Effector CD4-positive, alpha-beta T cell (primary cell): Measurements from ENCODE around the gene TMEM131.
"Not testable (repeated sequence)": the region's sequence is repeated elsewhere in the genome, so short reads cannot be mapped to it uniquely, and the experiment has no call there.

Source experiments
- DNase-seq: peaks from one replicate; pipeline ENCODE4 v3.0.0-alpha.2; 2020

TMEM131 gene

DNA sequence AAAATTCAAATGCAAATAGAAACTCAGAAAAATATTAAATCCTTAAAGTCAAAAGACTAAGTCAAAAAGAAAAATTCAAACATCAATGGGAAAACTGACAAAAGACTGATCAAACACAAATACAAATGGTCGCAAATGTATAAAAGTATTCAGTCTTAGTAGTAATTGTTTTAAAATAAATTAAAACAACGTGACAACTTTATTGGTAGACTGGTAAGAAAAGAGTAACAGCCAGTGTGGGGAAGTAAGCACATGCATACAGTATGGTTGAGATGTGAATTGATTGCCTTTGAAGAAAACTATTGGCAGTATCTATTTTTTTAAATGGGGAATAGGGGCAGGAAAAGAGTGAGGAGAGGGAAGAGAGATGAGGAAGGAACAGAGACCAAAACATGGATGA lies 9.8 kb downstream of the TMEM131 start:
- DNase-seq: no peak

GRCh38 chr2:97983698-97984097 lies 12.1 kb downstream of the TMEM131 start:
- DNase-seq: no peak

DNA sequence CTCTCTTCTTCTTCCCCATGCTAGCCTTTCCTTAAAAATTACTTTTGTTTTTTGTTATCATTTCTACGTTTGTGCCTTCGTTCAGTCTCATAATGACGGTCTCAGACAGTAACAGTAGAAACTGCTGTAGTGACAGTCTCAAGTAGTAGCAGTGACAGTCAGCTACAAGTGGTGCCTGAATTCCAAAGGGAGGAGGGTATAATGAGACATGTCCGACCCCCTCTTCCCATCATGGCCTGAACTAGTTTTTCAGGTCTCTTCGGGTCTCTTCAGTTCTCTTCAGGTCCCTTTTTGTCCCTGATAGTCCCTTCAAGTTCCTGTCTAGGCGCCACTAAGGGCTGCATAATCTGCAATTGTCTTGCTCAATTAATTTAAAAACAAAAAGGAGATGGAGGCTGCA lies 12.6 kb downstream of the TMEM131 start:
- DNase-seq: no peak

- no peak for DNase-seq
Observed at GRCh38 chr2:97982621-97983020, 13.1 kb downstream of the TMEM131 start.

GRCh38 chr2:97981961-97982360 lies 13.8 kb downstream of the TMEM131 start:
- DNase-seq: no peak

GRCh38 chr2:97979904-97980303 lies 15.8 kb downstream of the TMEM131 start:
- DNase-seq: no peak

DNA sequence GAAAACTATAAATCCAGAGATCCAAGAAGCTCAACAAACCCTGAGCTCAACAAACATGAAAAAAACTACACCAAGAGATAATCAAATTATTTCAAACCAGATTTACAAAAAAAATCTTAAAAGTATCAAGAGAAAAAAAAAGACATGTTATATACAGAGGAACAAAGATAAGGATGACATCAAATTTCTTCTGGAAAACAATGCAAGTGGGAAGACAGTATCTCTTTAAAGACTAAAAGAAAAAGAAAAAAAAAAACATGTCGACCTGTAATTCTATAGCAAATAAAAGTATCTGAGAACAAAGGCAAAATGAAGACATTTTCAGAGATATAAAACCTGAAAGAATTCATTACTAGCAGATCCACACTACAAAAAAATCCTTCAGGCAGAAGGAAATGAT lies 21.3 kb downstream of the TMEM131 start:
- DNase-seq: no peak

DNA sequence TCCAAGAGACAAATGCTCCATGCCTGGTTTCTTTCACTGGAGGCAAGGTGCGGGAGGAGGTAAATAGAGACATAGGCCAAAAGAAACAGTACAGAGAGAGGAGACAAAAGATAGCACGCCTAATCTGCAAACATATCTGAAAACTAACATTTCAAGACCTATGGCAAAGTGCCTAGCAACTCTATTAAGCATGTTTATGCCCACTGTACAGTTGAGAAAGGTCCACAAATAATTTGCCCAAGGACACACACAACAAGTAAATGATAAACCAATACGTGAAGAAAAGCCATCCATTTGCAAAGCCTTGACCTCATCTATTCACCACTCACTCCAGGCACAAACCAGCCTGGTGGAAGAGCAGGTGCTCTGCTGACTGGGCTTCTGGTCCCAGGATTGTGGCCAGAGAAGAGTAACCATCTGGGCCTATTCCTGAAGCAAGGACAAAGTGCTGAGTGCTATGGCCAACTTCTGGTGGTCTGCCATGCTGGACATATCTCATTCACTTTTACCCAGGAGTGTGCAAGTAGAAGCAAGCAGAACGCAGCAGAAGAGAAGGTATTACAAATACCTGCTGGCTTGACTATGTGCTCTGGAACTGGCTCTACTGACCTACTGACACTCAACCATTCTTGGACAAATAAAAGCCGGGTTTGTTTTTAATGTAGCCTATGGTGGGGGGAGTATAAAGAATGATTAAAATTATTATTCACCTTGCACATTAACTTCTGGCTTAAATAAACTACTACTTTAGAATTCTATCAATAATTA lies 25.3 kb downstream of the TMEM131 start:
- no peak for DNase-seq

DNA sequence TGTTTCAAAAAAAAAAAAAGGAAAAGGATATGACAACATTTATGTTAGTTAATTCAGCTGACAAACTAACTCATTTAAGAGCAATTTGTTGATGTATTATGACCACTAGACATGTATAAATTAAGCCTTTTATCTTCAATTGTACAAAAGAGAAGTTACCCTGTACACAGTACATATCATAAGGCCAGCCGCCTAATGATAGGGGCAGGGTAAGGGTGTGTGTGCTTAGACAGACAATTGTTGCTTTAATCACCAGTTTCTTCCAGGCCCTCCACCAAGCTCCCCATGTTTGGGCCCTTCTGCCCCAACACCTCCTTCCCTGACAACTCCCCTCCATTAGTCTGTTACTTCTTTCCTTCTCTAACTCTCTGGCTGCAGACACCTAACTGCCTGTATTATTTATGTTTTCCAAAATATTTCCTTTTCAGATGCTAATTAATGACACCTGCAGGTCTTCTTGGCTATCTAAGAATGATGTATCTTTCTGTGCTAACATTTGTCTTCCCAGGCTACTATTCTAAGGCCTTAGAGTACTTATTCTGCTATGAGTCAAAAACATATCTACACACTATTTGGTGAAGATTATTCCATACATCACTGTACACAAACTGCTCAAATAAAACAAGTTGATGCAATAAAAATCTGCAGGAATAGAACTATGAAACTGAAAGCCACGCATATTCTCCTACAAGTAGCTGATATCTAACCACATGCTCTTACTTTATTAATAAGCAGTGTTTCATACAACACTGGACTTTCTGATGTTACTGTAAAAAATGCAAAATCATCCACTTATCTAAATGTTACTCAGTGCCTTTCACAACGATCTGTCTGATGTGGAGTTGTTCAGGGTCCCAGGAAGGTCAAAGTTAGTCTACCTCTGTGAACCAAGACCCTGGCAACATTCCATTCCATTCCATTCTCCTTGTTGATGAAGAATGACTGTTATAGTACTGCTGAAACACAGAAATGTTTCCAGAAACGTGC lies 26.4 kb downstream of the TMEM131 start:
- DNase-seq: no peak

DNA sequence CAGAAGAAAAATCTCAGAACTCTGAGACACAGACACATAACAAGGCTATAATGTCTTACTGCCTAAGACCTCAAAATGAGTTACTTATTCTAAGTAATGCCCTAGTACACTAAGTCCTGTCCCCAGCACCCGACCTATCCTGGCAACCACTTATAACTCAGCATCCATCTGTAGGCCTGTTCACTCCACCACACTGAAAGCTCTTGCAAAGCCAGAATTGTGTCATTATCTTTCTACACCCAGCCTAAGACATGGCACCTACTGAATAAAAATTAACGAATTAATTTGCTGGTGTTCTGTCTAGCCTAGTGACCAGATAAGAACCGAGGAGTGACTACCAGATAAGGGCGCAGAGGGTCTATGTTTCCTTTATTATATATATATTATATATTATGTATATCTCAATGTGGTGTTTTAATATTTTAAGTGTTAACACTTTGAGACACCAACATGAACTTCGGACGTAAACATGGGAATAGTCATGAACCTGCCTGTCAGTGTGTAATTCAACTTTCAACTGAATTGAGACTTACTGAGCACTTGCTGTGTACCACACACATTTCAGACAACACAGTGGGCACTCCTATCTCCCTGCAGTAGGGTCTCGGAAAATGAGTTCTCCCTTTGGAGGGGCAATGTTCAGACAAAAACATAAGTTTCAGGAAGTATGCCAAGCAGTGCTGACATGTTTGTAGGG lies 27.7 kb downstream of the TMEM131 start:
- no peak for DNase-seq

GRCh38 chr2:97967216-97967592 lies 28.5 kb downstream of the TMEM131 start:
- no peak for DNase-seq

DNA sequence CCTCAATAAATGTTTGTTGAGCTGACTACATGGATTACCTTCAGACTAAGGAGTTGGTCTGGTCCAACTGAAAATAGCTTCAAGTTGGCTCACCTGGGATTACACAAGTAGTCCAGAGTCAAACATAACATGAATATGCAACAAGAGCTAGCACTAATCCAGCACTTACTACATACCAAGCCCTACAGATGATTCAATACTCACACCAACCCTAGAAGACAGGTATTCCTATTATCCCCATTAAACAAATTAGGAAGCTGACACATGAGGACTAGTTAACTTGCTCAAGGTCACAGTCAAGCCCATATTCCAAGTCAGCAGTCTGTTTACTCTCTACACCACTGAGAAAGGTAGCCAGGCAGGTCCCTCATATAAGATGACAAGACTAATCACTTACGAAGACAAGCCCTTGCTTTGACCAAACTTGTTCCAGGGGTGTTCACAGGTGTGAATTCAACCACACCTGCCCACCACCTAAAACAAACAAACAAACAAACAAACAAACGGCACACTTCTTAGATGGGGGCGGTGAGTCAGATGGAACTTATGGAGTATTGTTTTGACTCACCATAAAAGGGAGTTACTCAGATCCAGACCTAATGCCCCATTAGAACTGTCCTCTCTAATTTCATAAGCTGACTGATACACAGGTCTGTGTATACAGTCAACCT lies 29.1 kb downstream of the TMEM131 start:
- no peak for DNase-seq

DNA sequence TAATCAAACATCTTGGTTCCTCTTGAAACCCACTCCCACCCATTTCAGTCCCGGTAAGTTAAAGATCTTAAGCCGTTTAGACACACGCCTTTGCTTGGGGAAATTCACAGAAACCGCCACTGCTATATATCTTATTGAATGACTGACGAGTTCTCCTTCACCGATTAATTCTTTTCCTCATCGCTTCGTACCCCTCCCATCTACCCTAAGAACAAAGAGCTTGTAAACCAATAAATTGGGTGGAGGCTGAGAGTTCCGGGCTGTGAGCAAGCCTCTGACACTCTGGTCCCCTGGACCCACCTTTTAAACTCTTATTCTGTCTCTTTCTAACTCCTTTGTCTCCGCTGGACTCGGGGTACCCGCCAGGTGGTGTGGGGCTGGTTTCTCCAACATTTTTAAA lies 30.6 kb downstream of the TMEM131 start:
- no peak for DNase-seq

DNA sequence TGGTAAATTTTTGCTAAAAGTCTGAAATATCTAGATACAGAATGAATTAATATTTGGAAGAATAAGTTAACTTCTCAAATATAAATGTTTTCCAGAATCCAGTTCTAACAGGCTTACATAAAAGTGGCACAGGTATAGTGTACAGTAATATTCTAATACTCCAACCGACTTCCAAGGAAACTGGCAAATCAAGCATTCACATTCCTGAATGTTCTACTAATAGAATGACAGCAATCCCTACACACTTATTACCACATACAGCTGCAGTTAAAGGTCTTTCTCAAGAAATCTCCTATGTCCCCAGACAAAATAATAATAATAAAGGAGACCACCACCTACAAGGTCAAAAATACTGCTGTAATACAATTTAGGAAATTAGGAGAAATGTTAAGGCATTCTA lies 31.9 kb downstream of the TMEM131 start:
- no peak for DNase-seq

DNA sequence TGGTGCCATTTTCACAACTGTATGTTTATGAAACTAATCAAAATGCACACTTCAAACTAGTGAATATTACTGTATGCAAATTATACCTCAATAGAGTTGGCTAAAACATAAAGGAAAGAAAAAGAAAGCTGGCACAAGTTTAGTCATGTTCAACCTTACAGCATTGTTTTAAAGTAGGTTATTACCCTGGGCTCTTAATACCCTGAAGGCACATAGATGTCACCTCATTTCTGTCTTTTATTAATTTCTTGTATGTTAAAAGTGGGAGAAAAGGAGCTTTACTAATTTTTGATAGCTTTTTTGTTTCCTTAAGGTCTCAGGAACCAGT lies 32.7 kb downstream of the TMEM131 start:
- no peak for DNase-seq

- no peak for DNase-seq
Observed at GRCh38 chr2:97961534-97961933, 34.2 kb downstream of the TMEM131 start.

GRCh38 chr2:97958184-97958583 lies 37.6 kb downstream of the TMEM131 start:
- DNase-seq: no peak

DNA sequence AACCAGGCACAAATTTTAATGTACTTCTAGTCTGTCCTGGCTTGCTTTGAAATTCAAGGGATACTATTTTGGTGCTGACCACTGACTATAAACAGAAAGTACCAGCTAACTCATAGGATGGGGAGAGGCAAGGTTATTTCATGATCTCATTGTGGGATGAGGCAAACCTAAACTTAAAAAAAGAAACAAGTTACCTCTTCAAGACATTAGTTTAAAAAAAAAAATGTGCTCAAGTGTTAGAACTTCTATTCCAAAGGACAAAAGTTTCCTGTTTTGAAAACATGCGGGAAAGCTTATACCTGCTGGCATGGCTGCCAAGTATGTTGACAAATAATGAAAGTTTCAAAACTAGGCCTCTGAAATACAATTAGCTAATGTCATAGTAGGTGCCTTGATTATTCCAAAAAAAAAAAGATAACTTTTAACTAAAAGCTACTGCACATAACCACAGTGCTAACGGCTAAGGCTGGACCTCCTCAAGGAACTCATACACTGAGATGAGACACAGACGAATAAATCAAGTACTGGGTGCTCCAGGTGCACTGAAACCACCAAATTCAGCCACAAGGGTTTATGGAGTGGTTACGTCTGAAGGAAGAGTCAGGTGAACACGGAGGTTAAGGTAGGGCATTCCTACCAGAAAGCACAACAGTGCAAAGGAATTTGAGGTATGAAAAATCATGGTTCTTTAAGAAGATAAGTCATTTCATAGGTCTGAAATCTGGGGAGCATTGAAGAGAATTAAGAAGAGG lies 38.1 kb downstream of the TMEM131 start:
- DNase-seq: no peak

- not testable (repeated sequence) for DNase-seq
Observed at GRCh38 chr2:97956753-97957152, 39.0 kb downstream of the TMEM131 start.

DNA sequence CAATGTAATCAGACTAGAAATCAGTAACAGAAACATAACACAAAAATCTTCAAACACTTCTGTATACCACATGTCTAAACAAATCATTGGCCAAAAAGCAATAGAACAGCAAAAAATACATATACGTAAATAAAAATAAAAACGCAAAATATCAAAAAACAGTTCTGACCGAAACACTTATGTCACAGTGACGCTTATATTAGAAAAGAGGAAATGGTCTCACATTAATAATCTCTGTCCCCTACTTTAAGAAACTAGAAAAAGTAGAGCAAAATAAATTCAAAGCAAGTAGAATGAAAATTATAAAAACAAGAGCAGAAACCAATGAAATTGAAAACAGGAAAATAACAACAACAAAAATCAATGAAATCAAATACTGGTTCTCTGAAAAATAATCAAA lies 41.9 kb downstream of the TMEM131 start:
- no peak for DNase-seq

GRCh38 chr2:97952357-97952756 lies 43.4 kb downstream of the TMEM131 start:
- no peak for DNase-seq

DNA sequence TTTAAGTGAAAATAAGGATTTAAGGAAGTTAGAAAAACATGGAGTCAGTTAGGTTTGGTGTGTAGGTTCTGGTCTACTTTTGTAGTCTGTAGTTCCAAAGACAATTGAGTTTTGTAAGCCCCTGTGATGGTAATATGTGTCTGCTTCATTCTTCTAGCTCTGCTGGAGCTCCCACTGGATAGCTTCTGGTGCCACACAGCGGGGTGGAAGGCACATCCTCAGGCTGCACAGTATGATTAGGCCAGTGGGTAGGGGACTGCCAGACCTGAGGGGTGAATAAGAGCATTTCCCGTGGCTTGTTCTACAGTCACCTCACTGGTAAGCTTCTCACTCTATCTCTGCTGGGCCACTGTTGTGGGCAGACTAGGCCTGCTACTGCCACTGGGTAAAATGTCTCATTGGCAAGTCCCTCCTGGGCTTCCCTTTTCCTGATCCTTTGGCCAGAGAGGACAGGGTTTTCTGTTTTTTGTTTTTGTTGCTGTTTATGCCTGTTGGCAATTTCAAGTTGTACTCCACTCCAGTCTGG lies 44.5 kb downstream of the TMEM131 start:
- no peak for DNase-seq
